ENCODE data around the gene IL1RL1.

IL1RL1 gene

DNA sequence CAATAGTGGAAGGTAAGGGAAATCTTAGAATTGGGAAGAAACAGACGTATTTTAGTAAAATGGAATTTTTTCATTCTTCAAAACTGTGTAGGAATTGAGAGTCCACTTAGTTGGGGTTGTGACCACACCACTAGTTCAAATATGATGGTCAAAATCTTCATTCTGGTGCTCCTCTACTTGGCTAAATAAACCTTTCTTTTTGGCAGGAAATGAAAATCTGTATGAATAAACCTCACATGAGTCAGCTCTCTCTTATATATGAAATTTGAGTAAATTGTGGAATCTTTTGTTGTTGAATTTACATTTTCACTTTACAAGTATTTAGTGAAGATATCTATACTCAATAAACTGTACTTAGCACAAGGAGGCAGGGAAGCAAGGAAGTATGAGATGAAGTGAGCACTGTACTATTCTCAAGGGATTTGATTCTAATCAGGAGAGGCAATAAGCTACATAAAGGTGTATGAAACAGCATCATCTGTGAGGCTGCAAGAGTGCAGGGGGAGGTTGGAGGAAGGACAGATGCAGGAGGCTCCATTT is 64.8 kb downstream of the IL1RL1 start:
- DNase-seq, result no peak

DNA sequence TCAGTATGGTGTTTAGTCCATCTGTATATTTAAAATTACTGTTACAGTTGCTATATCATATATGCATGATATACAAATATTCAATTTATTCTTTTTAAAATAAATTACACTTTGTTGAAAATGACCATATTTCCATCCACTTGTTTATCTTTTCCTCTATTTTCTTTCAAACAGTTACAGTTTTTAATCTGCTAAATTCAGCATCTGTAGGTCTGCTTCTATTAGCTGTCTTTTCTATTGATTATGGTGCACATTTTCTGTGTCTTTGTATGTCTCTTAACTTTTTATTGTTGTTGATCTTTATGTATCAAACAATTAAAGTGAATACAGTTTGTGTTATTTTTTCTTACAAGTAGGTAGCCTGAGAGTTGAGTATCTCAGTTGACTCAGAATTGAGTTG is 72.4 kb downstream of the IL1RL1 start:
- no peak for DNase-seq

DNA sequence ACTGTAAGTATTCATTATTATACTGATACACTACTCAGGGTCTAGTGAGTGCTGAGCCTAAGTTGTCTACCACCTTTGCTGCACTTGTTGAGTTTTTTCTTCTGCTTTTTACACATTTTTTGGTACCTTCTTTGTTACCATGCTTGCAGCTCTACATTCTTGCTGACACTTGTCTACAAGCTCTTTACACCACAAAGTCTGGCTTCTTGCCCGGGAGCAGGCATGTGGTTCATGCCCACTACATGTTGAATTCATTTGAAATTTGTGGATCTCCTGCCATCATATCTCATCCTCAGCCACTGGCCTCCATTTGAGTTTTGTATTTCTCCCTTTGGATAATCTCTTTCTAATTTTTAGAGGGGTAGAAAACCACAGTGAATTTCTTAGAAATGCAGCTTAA is 74.2 kb downstream of the IL1RL1 start:
- DNase-seq, result no peak

DNA sequence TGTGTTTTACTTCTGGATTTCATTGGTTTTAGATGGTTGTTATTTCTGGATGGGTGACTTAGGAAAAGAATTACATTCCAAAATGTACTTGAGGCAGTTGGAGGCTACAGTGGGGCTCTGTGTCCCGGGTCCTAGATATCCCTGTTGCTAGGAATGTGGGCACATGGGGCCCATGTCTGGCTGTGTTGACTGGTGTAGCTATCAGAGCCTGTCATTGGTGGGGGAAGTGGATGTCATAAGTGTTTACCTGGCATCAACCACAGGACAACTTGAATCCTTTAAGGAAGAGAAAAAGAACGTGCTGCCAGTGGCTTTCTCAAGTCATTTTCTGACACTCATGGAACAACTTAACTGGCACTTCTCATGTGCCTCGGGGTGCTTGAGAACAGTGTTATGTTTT is 74.6 kb downstream of the IL1RL1 start:
- DNase-seq, result no peak

DNA sequence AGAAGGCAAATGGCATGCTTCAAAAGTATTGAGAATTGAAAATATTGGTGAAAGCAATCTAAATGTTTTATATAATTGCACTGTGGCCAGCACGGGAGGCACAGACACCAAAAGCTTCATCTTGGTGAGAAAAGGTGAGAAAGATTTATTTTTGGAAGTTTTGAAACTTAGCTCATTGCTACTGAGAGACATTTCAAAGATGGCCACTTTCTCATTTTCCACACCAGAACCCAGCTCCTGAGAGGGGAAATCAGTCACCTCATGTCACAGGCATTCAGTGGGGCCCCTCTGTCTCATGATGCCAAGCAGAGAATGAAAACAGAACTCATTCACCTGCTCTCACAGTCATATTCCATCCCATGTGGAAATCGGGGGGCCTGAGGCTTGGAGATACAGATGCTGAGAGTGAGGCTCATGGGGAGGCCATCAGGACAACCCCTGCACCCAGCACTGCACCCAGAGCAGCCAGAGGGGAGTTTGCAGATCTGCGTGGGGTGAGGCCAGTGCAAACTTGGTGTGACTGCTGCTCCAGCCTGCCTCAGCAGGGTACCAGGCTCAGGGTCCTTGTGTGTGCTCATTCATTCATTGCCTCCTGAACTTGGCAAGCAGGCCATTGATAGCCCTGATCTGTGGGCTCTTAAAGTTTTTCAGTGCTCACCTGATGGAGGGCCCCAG is 75.6 kb downstream of the IL1RL1 start:
- DNase-seq, result no peak

DNA sequence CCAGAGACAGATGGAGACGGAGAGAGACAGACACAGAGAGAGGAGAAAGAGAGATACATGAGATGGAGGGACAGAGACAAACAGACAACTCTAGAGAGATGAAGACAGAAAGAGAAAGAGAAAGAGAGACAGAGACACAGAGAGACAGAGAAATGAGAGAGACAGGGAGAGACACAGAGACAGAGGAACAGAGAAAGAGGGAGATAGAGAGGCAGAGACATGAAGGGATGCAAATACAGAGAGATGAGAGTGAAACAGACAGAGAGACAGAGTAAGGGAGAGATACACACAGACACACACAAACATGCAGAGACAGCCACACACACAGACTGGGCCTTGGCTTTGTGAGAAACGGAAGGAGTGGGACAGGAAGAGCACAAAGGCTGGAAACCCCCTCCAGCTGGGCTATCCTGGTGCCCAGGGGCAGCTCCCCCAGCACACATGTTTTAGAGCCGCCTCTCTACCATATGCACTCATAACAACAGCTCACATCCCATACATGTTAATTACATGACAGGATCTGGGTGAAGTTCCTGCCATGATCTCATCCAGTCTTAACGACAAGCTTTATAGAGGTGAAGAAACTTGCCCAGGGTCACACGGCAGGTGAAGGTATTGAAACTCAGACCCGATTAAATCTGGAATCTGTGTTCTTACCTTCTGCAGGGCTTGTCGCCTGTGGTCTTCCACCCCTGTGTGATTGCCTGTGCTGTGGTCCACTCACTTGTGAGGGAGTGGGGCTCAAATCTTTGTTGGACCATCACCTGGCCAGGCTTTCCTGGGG is 76.6 kb downstream of the IL1RL1 start:
- no peak for DNase-seq

DNA sequence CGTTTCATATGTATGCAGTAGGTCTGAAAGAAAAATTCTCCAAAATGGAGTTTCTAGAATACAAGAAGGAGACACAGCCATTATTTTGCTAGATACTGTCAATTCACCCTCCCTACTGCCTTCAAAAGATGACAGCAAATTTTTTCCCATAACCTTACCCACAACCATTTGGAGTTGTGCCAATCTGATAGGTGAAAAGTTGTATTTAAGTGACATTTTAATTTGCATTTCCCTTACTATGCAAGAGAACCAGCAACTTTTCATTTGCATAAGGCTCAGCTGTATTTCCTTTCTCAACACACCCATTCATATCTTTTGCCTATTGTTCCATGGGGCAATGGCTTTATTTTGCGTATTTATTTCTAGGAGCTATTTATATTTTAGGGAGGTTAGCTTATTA is 80.2 kb downstream of the IL1RL1 start:
- no peak for DNase-seq

DNA sequence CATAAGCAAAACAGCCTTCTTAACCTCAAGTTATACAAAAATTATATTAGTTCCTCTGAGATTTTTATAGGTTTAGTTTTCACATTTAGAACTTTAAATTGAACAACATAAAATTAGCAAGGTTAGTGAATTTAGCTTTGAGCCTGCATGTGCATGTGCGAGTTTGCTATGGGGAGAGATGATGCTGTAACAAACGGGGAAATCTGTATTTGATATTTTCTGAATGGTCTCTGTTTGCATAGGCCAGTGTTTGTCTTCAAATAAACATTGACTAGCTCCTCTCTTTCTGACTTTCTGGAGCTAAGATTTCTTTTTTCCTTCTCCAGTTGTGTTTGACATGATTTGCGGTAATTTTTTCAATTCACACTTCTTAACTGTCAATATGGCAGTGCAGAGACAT is 80.7 kb downstream of the IL1RL1 start:
- DNase-seq, result no peak

DNA sequence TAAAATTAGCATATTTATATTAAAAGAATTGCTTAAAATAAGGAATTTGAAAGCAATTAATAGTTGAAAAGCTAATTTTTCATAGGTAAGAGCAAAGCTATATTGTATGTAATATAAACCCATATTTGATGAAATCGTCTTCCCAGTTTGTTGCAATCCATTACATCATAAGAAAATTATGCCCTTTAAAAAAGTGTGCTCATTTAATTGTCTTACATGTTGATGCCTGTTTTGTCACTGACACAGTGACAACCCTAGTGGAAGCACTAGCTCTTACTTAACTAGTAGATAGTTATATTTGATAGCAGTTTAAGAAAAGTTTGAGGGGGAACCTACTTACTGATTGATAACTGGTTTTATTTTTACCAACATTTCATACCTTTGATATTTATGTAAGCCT is 81.6 kb downstream of the IL1RL1 start:
- no peak for DNase-seq

DNA sequence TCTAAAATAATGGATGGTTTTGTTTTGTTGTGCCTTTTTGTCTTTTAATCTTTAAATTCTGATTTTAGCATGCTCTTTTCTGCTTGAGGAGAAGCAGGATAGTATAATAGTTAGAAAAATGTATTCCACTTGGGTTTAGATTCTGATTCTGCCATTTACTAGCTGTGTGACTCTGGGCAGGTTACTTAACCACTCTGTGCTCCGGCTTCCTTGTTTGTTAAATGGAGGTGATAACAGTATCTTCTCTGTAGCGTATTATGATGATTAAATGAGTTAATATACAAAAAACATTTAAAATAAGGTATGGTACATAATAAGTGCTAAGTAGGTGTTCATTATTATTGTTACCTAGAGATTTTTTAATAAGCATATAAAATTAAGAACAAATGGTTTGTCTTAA is 84.6 kb downstream of the IL1RL1 start:
- no peak for DNase-seq

DNA sequence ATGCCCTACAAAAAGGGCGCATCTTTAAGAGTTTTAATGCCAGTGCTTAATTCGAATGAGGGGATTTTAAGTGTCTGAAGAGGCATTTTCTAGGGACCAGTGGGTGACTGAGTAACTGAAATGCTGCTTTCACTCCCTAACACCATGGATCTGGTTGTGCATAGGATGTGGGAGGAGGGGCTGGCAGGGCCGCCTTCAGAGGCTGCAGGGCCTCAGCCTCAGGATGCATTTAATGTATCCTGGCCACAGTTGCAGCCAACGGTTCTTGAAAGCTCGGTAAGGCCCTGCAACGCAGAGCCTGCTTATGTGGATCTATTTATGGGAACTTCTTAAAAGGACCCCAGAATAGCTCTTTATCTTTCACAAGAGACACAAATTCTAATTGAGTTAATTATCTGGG is 85.8 kb downstream of the IL1RL1 start:
- no peak for DNase-seq

DNA sequence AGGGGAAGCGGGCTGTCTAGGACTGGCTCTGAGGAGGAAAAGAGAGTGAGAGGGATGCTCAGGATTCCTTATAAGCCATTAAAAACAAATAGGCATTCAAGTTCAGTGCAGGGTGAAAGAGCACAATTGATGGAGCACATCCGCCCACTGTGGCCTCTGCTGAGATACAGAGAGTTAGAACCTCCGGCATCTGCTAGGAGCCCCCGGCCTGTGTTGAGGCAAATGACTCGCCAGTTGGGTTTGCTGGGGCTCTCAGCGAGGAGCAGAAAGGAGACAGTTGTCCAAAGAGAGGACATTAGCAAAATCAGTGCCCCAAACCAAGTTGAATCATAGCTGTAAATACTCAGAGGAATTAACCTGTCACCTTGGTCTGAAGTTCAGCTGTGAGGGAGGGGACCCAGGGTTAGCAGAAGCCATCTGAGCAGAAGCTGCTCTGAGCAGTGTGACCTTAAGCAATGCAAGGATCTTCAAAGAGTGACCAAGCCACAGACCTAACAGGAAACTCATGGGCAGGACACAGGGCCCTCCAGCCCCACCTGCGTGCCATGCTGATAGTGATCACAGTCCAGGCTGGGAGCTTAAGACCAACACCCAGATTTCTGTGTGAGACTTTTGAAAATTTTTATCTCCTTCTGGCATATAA is 88.3 kb downstream of the IL1RL1 start:
- DNase-seq, result no peak

DNA sequence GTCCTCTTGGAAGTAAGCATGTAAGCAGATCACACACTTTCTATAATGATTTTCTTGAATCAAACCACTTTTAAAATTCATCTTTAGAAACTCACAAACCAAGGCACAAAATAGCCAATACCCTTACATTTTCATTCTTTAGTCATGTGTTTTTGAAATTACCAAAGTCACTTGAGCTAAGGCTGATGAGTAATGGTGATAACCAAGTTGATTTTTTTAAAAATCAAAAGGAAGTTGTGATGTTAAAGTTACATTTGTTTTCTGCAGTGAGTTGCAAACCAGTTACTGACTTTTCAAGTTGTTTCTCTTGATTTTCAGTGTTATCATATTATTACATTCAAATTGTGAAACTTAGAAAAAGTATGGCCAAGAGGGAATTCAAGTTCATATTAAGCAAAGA is 90.1 kb downstream of the IL1RL1 start:
- no peak for DNase-seq
